Measurements from ENCODE around the gene PRRG4. TPM values are rescaled to one million over a fixed set of nuclear protein-coding genes. Genes with fewer than 3 reads are reported as not detected.
A peak's percentile ranks its signal among the peaks of the same experiment; 100 is the strongest.
"Not testable (repeated sequence)": the region's sequence is repeated elsewhere in the genome, so short reads cannot be mapped to it uniquely, and the experiment has no call there.

The PRRG4 gene
- total RNA-seq, 2 donors from 2014 or later, result 0.67 to 1.8 TPM

- H3K27me3 Mint-ChIP-seq, result peaks cover 4 to 8% of the 10 kb centered on the region in 2 donors
- DNase-seq (ENCODE audit: low spot score), result no peak
- no peaks in the 10 kb centered on the region for H3K4me1 Mint-ChIP-seq (ENCODE audit: low read depth in 2 of 2)
- ATAC-seq, result no peak
- H3K36me3 Mint-ChIP-seq, result no peaks in the 10 kb centered on the region
- H3K27ac Mint-ChIP-seq, result no peak overlapping the region
- no peaks in the 10 kb centered on the region for H3K9me3 Mint-ChIP-seq
- H3K4me3 Mint-ChIP-seq, result no peak overlapping the region
Observed at GRCh38 chr11:32883421-32883820, 53.7 kb downstream of the PRRG4 start.

DNA sequence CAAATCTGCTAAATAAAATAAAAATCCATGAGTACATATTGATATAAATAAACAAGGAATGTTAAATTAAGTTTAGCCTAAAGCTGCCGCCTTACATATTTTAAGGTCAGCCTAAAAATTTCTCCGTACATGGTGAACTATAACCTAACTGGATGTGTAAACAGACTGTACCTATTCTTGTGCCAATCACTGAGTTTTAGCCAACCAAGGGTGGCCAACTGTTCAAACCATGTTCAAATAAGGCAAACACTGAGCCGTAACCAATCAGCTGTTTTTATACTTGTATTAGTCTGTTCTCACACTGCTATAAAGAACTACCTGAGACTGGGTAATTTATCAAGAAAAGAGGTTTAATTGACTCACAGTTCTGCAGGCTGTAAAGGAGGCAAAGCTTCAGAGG lies 54.3 kb downstream of the PRRG4 start:
- no peak overlapping the region for H3K4me3 Mint-ChIP-seq

DNA sequence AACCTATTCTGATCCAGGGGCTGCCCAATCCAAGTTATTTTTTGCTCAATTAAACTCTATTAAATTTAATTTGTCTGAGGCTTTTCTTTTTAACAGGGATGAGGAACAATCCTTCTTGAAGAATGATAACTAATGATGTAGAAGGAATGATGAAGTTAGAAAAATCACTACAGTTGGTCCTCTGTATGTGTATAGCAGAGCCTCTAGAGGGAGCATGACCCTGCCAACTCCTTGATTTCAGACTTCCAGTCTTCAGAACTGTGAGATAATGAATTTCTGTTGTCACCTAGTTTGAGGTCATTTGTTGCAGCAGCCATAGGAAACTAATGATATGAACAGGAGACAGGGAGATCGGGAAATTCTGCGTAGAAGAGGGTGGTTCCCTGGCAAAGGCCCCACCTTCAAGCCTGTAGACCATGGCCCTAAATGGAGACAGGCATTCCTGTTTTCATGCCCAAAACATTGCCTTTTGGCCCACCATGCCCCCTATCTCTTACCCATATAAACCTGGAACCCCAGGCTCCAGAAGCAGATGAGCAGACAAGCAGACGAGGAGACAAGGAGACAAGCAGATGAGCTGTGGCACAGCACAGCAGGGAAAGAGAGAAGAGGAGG lies 55.1 kb downstream of the PRRG4 start:
- ATAC-seq (no peak), DNase-seq (ENCODE audit: low spot score) (no peak)
- no peaks in the 10 kb centered on the region for H3K36me3 Mint-ChIP-seq
- H3K9me3 Mint-ChIP-seq, result no peaks in the 10 kb centered on the region
- H3K27ac Mint-ChIP-seq, result no peak overlapping the region
- peaks cover 4 to 8% of the 10 kb centered on the region in 2 donors for H3K27me3 Mint-ChIP-seq
- H3K4me1 Mint-ChIP-seq (ENCODE audit: low read depth in 2 of 2), result no peaks in the 10 kb centered on the region
- H3K4me3 Mint-ChIP-seq, result no peak overlapping the region

More for the DNA sequence above, 54.3 kb downstream of the PRRG4 start:
- no peaks in the 10 kb centered on the region for H3K4me1 Mint-ChIP-seq (ENCODE audit: low read depth in 2 of 2)
- H3K27me3 Mint-ChIP-seq, result peaks cover 4 to 8% of the 10 kb centered on the region in 2 donors
- DNase-seq (ENCODE audit: low spot score) (no peak), ATAC-seq (no peak)
- no peak overlapping the region for H3K27ac Mint-ChIP-seq
- no peaks in the 10 kb centered on the region for H3K36me3 Mint-ChIP-seq
- no peaks in the 10 kb centered on the region for H3K9me3 Mint-ChIP-seq

- no peak for DNase-seq (ENCODE audit: low spot score)
- H3K4me1 Mint-ChIP-seq (ENCODE audit: low read depth in 2 of 2), result no peaks in the 10 kb centered on the region
- no peaks in the 10 kb centered on the region for H3K36me3 Mint-ChIP-seq
- no peaks in the 10 kb centered on the region for H3K9me3 Mint-ChIP-seq
- no peak for ATAC-seq
- H3K27ac Mint-ChIP-seq, result no peak overlapping the region
- no peak overlapping the region for H3K4me3 Mint-ChIP-seq
- H3K27me3 Mint-ChIP-seq, result peaks cover 4 to 8% of the 10 kb centered on the region in 2 donors
Observed at GRCh38 chr11:32885556-32885955, 55.8 kb downstream of the PRRG4 start.

GRCh38 chr11:32886180-32886579 lies 56.5 kb downstream of the PRRG4 start:
- no peak overlapping the region for H3K4me3 Mint-ChIP-seq
- H3K27me3 Mint-ChIP-seq, result peaks cover 4% of the 10 kb centered on the region in 2 donors
- no peak for ATAC-seq
- no peak overlapping the region for H3K27ac Mint-ChIP-seq
- peaks cover 0 to under 1% of the 10 kb centered on the region in 2 donors for H3K4me1 Mint-ChIP-seq (ENCODE audit: low read depth in 2 of 2)
- no peaks in the 10 kb centered on the region for H3K36me3 Mint-ChIP-seq
- no peaks in the 10 kb centered on the region for H3K9me3 Mint-ChIP-seq
- DNase-seq (ENCODE audit: low spot score), result no peak

- not testable (repeated sequence) for H3K27ac Mint-ChIP-seq; ATAC-seq; DNase-seq (ENCODE audit: low spot score); H3K36me3 Mint-ChIP-seq; H3K4me3 Mint-ChIP-seq; H3K9me3 Mint-ChIP-seq; H3K27me3 Mint-ChIP-seq
- peaks cover 9 to 10% of the 10 kb centered on the region in 2 donors for H3K4me1 Mint-ChIP-seq (ENCODE audit: low read depth in 2 of 2)
Observed at GRCh38 chr11:32887707-32888383, 58.1 kb downstream of the PRRG4 start.

- ATAC-seq; H3K27me3 Mint-ChIP-seq; H3K9me3 Mint-ChIP-seq; H3K36me3 Mint-ChIP-seq; DNase-seq (ENCODE audit: low spot score); H3K4me3 Mint-ChIP-seq; H3K27ac Mint-ChIP-seq: not testable (repeated sequence)
- peaks cover 9 to 10% of the 10 kb centered on the region in 2 donors for H3K4me1 Mint-ChIP-seq (ENCODE audit: low read depth in 2 of 2)
Observed at GRCh38 chr11:32888384-32888710, 58.6 kb downstream of the PRRG4 start.

DNA sequence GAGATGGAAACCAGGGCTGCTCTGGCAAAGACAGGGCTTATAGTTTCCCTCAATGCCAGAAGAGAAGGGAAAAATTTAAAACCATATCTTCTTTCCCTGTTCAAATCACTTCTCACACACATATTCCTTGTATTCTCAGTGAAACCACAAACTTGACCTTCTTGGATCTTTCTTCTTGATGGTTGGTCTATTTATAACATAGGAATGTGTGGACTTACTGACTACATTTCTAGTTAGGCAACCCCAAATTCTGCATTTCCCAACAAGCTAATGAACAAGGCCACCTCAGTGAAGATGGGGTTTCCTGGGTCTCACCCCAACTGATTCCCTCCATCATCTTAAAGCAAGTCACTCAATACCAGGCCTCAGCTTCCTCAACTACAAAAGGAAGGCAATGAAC lies 59.1 kb downstream of the PRRG4 start:
- DNase-seq (ENCODE audit: low spot score) (no peak), ATAC-seq (no peak)
- Mint-ChIP-seq H3K27ac (no peak overlapping the region), H3K36me3 (no peaks in the 10 kb centered on the region), H3K27me3 (peaks cover 0 to 4% of the 10 kb centered on the region in 2 donors), H3K4me1 (ENCODE audit: low read depth in 2 of 2) (peaks cover 9 to 10% of the 10 kb centered on the region in 2 donors), H3K9me3 (no peaks in the 10 kb centered on the region), H3K4me3 (no peak overlapping the region)

DNA sequence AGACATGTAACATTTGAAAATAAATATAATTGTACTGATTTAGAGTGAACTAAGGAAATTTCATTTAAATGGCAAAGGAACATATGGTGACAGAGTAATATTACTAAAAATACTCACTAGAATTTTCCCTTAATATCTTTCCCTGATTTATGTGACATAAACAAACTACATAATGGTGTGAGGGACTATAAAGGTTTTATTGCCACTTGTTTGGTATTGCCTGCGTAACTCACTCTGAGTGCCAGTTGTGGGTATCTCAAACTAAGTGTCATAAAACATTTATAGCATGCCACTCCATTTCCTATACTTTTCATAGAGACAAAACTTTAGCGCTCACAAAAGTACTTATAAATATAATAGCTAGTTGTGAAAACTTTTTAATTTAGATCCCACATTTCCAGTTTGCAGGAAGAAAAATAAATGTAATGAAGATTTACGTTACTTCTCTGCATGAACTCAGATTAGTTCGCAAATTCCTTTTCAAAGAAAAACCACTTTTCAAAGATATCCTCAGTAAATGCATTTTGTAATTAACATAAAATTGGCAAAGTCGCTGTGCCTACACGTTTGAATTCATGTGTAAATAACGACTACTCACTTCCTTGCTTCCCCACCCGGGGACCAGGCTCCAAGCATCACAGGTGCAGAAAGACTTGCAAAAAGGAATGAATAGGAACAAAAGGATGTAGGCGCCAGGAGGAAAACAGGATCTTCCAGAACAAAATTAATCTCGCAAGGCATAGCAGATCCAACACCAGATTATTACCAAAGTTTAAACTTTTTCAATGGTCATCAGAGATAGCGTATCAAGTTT lies 61.3 kb downstream of the PRRG4 start:
- Mint-ChIP-seq H3K9me3 (no peaks in the 10 kb centered on the region), H3K27ac (peak overlapping the region; percentile 72 to 85), H3K4me3 (peak overlapping the region; percentile 79), H3K36me3 (no peaks in the 10 kb centered on the region), H3K4me1 (ENCODE audit: low read depth in 2 of 2) (peaks cover 15 to 16% of the 10 kb centered on the region in 2 donors), H3K27me3 (no peaks in the 10 kb centered on the region)
- no peak for ATAC-seq
- DNase-seq (ENCODE audit: low spot score), result no peak

GRCh38 chr11:32891657-32892354 lies 62.1 kb downstream of the PRRG4 start:
- H3K9me3 Mint-ChIP-seq, result no peaks in the 10 kb centered on the region
- H3K36me3 Mint-ChIP-seq, result no peaks in the 10 kb centered on the region
- peaks cover 15 to 16% of the 10 kb centered on the region in 2 donors for H3K4me1 Mint-ChIP-seq (ENCODE audit: low read depth in 2 of 2)
- H3K4me3 Mint-ChIP-seq, result peak overlapping the region; percentile 79
- no peak for ATAC-seq
- H3K27ac Mint-ChIP-seq, result peak overlapping the region; percentile 72 to 85
- no peak for DNase-seq (ENCODE audit: low spot score)
- no peaks in the 10 kb centered on the region for H3K27me3 Mint-ChIP-seq

- Mint-ChIP-seq H3K4me3 (peak within 1 kb of the TSS; percentile 87), H3K27me3 (no peaks in the 10 kb centered on the region), H3K36me3 (no peaks in the 10 kb centered on the region), H3K4me1 (ENCODE audit: low read depth in 2 of 2) (peaks cover 16 to 17% of the 10 kb centered on the region in 2 donors), H3K9me3 (no peaks in the 10 kb centered on the region), H3K27ac (peak within 1 kb of the TSS; percentile 72 to 86)
- DNase-seq (ENCODE audit: low spot score), result peak; percentile 85
- ATAC-seq, result peak; percentile 82 to 88
Observed at GRCh38 chr11:32892355-32893092, 62.8 kb downstream of the PRRG4 start, which contains the start of gene QSER1. QSER1 (plus strand) TSS chr11:32892811; CDS start chr11:32893126, 315 bp downstream.

DNA sequence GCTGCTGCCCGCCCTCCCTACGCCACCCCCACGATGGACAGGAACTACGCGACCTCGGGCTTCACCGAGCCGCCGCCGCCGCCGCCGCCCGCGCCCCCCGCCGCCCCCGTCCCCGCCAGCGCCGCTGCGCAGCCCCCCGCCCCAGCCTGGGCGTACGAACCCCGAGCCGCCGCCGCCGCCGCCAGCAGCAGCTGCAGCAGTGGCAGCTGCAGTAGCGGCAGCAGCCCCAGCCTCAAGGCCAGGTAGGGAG lies 63.3 kb downstream of the PRRG4 start:
- DNase-seq (ENCODE audit: low spot score) (no peak), ATAC-seq (no peak)
- no peak overlapping the region for H3K27ac Mint-ChIP-seq
- H3K4me1 Mint-ChIP-seq (ENCODE audit: low read depth in 2 of 2), result peaks cover 21% of the 10 kb centered on the region in 2 donors
- H3K36me3 Mint-ChIP-seq, result no peaks in the 10 kb centered on the region
- H3K4me3 Mint-ChIP-seq, result peak overlapping the region; percentile 87
- H3K9me3 Mint-ChIP-seq, result no peaks in the 10 kb centered on the region
- no peaks in the 10 kb centered on the region for H3K27me3 Mint-ChIP-seq

All from natural killer cell treated with Interleukin-12 subunit alpha and Interleukin-12 subunit beta and Interleukin-15 and Interleukin-18, amount 100 ng/mL, for 72 hours (primary cell).